T-cell (primary cell): ENCODE measurements around the gene ANO1. TPM values are rescaled to one million over a fixed set of nuclear protein-coding genes. Genes with fewer than 3 reads are reported as not detected.

ENCODE experiments used
- ATAC-seq, 4 experiments: fragments of 200-7000 bp in 3 of 4; fragments of 150-1000 bp in 1 of 4; cut with Tn5 transposase; replicated peaks in 1 of 4; 1 replicate in 3 of 4; 2 replicates in 1 of 4; pipeline ENCODE4 v1.10.0; 2021; ENCODE audit warnings: moderate library complexity in 3 of 4, mild to moderate bottlenecking in 2 of 4, moderate number of reproducible peaks in 1 of 4
- CTCF ChIA-PET, 2 donors: fragments of 300-600 bp; sonication (Branson Sonifier 250); formaldehyde crosslinking; loops; one replicate each; lab custom pipeline; 2022; ENCODE audit warnings: antibody characterized with exemption in 2 of 2; lab: Charles Lee
- POLR2A ChIA-PET, 2 donors: fragments of 300-600 bp; sonication (Branson Sonifier 250); formaldehyde crosslinking; loops; one replicate each; lab custom pipeline; 2022; ENCODE audit warnings: antibody characterized with exemption in 2 of 2; lab: Charles Lee
- DNase-seq, 35 experiments: peaks; one replicate each; pipeline versions ENCODE4 v3.0.0 to v3.0.0-alpha.2; 2013 to 2023
- H3K27ac ChIP-seq: one replicate; pipeline ENCODE4 v1.5.1; 2013; ENCODE audit warnings: low read length
- H3K27me3 ChIP-seq, 2 experiments: replicated peaks in 1 of 2; 1 replicate in 1 of 2; 2 replicates in 1 of 2; pipeline versions ENCODE4 v1.6.1 to v1.7.0; 2013; ENCODE audit warnings: low read length in 1 of 2, mixed read lengths in 1 of 2; ENCODE audit not compliant: control insufficient read depth in 2 of 2, insufficient read depth in 2 of 2; ENCODE audit errors: extremely low read depth in 1 of 2
- H3K36me3 ChIP-seq, 2 donors: 1 replicate in 1 of 2; 2 replicates in 1 of 2; pipeline versions ENCODE4 v1.6.1 to v1.7.0; 2013; ENCODE audit warnings: low read length in 1 of 2; ENCODE audit not compliant: control insufficient read depth in 2 of 2, insufficient read depth in 1 of 2; ENCODE audit errors: extremely low read depth in 1 of 2
- H3K4me1 ChIP-seq, 2 experiments: 1 replicate in 1 of 2; 2 replicates in 1 of 2; pipeline versions ENCODE4 v1.6.1 to v1.7.0; 2013; ENCODE audit warnings: low read length in 2 of 2, mixed read lengths in 1 of 2; ENCODE audit not compliant: insufficient read depth in 2 of 2, control insufficient read depth in 1 of 2; ENCODE audit errors: extremely low read depth in 1 of 2
- H3K4me3 ChIP-seq, 2 donors: 1 replicate in 1 of 2; 2 replicates in 1 of 2; pipeline versions ENCODE4 v1.5.1 to v1.7.0; 2013; ENCODE audit warnings: mild to moderate bottlenecking in 2 of 2, low read length in 1 of 2, moderate library complexity in 1 of 2; ENCODE audit not compliant: control insufficient read depth in 1 of 2; ENCODE audit errors: extremely low read depth in 1 of 2
- H3K9me3 ChIP-seq: 2 replicates; pipeline ENCODE4 v1.7.0; 2013
- H3K27ac Mint-ChIP-seq, 2 donors: one replicate each; pipeline ENCODE4 v1.8.0; 2020 to 2021; ENCODE audit warnings: mild to moderate bottlenecking in 2 of 2, mixed read lengths in 2 of 2
- H3K27me3 Mint-ChIP-seq, 2 donors: one replicate each; pipeline ENCODE4 v1.8.0; 2021 to 2022; ENCODE audit warnings: mixed read lengths in 2 of 2
- H3K36me3 Mint-ChIP-seq: one replicate; pipeline ENCODE4 v1.8.0; 2021; ENCODE audit warnings: mixed read lengths
- H3K4me1 Mint-ChIP-seq, 3 donors: one replicate each; pipeline ENCODE4 v1.8.0; 2020 to 2022; ENCODE audit warnings: mixed read lengths in 3 of 3, mild to moderate bottlenecking in 1 of 3
- H3K4me3 Mint-ChIP-seq, 3 donors: one replicate each; pipeline ENCODE4 v1.8.0; 2020 to 2022; ENCODE audit warnings: mild to moderate bottlenecking in 3 of 3, mixed read lengths in 3 of 3, moderate library complexity in 3 of 3
- H3K9me3 Mint-ChIP-seq, 3 donors: one replicate each; pipeline ENCODE4 v1.8.0; 2020 to 2022; ENCODE audit warnings: mixed read lengths in 3 of 3
- WGBS: methylation state at CpG from one replicate; pipeline ENCODE4 v1.1.5; 2013; ENCODE audit warnings: missing lambda C conversion rate; ENCODE audit not compliant: insufficient coverage; 5-methylcytosine and 5-hydroxymethylcytosine counted together
- total RNA-seq, 35 experiments: library from RNA in 6 of 35; stranded (reverse) in 6 of 35; fragments of 120-200 nt in 1 of 35; gene quantifications; one replicate each; pipeline versions ENCODE4 v1.2.1 to v1.2.4 and lab custom pipeline; 2013 to 2026

ANO1 gene
- total RNA-seq, 5 donors from 2014 or later (not counting 1 experiment from before 2014, with no cell fraction given): 0.19 to 0.38 (median 0.33) TPM; not detected in 2

- H3K27ac ChIP-seq: no peak overlapping the region
- no peaks in the 10 kb centered on the region for H3K4me1 ChIP-seq
- CTCF ChIA-PET: interaction anchor here in 1 of 2 donors (0.7 kb wide), 1 partner anchor 74 kb away, joined by 3 read pairs; no protein-coding TSS in a partner anchor
- peaks cover 0 to 3% (median 0%) of the 10 kb centered on the region in 3 donors for H3K4me1 Mint-ChIP-seq
- no peak overlapping the region for H3K27ac Mint-ChIP-seq
- ATAC-seq (no peak), DNase-seq (no peak)
- 83% methylated on average over 5 of the region's 8 CpGs for WGBS
- no peaks in the 10 kb centered on the region for H3K9me3 ChIP-seq
- H3K36me3 ChIP-seq: no peaks in the 10 kb centered on the region
- no peaks in the 10 kb centered on the region for H3K36me3 Mint-ChIP-seq
- H3K9me3 Mint-ChIP-seq: no peaks in the 10 kb centered on the region
- POLR2A ChIA-PET: no interaction called here
- H3K27me3 ChIP-seq: peaks cover 8 to 72% of the 10 kb centered on the region in 2 experiments
- H3K4me3 Mint-ChIP-seq: no peak overlapping the region
- no peak overlapping the region for H3K4me3 ChIP-seq
- H3K27me3 Mint-ChIP-seq: peaks cover 53 to 81% of the 10 kb centered on the region in 2 donors
Observed at GRCh38 chr11:70074746-70075145, 3.4 kb upstream of the ANO1 start.

- Mint-ChIP-seq H3K27me3 (peaks cover 44 to 75% of the 10 kb centered on the region in 2 donors), H3K4me1 (peaks cover 0 to 3% (median 0%) of the 10 kb centered on the region in 3 donors), H3K36me3 (no peaks in the 10 kb centered on the region), H3K4me3 (no peak overlapping the region), H3K27ac (no peak overlapping the region), H3K9me3 (no peaks in the 10 kb centered on the region)
- peaks cover 10 to 66% of the 10 kb centered on the region in 2 experiments for H3K27me3 ChIP-seq
- H3K27ac ChIP-seq: no peak overlapping the region
- ChIA-PET CTCF (no interaction called here), POLR2A (no interaction called here)
- H3K4me1 ChIP-seq: no peaks in the 10 kb centered on the region
- H3K9me3 ChIP-seq: no peaks in the 10 kb centered on the region
- no peaks in the 10 kb centered on the region for H3K36me3 ChIP-seq
- ATAC-seq (no peak), DNase-seq (no peak)
- 86% methylated on average over 6 of the region's 8 CpGs for whole genome bisulfite sequencing
- H3K4me3 ChIP-seq: no peak overlapping the region
Observed at GRCh38 chr11:70075836-70076235, 2.3 kb upstream of the ANO1 start.

GRCh38 chr11:70076461-70076931 is 1.6 kb upstream of the ANO1 start:
- 57% methylated on average over 5 of the region's 6 CpGs for WGBS
- DNase-seq: no peak
- Histone ChIP-seq H3K9me3 (no peaks in the 10 kb centered on the region), H3K4me1 (no peaks in the 10 kb centered on the region), H3K27ac (no peak overlapping the region), H3K36me3 (no peaks in the 10 kb centered on the region), H3K4me3 (no peak overlapping the region), H3K27me3 (peaks cover 10 to 65% of the 10 kb centered on the region in 2 experiments)
- ChIA-PET CTCF (no interaction called here), POLR2A (no interaction called here)
- H3K27ac Mint-ChIP-seq: no peak overlapping the region
- H3K27me3 Mint-ChIP-seq: peaks cover 44 to 73% of the 10 kb centered on the region in 2 donors
- no peak for ATAC-seq
- H3K36me3 Mint-ChIP-seq: no peaks in the 10 kb centered on the region
- H3K4me1 Mint-ChIP-seq: peaks cover 0 to 3% (median 0%) of the 10 kb centered on the region in 3 donors
- H3K9me3 Mint-ChIP-seq: no peaks in the 10 kb centered on the region
- no peak overlapping the region for H3K4me3 Mint-ChIP-seq

GRCh38 chr11:70077411-70078094 is 564 bp upstream of the ANO1 start:
- ChIA-PET POLR2A (no interaction called here), CTCF (no interaction called here)
- 11% methylated on average over 14 of the region's 26 CpGs for WGBS
- H3K4me1 Mint-ChIP-seq: peaks cover 0 to 3% (median 0%) of the 10 kb centered on the region in 3 donors
- peaks cover 10 to 58% of the 10 kb centered on the region in 2 experiments for H3K27me3 ChIP-seq
- no peaks in the 10 kb centered on the region for H3K9me3 Mint-ChIP-seq
- no peaks in the 10 kb centered on the region for H3K36me3 ChIP-seq
- H3K36me3 Mint-ChIP-seq: no peaks in the 10 kb centered on the region
- H3K9me3 ChIP-seq: no peaks in the 10 kb centered on the region
- no peaks in the 10 kb centered on the region for H3K4me1 ChIP-seq
- no peak overlapping the region for H3K4me3 ChIP-seq
- no peak for DNase-seq
- no peak overlapping the region for H3K4me3 Mint-ChIP-seq
- no peak overlapping the region for H3K27ac Mint-ChIP-seq
- H3K27ac ChIP-seq: no peak overlapping the region
- no peak for ATAC-seq
- peaks cover 34 to 64% of the 10 kb centered on the region in 2 donors for H3K27me3 Mint-ChIP-seq

- Histone ChIP-seq H3K36me3 (no peaks in the 10 kb centered on the region), H3K27me3 (peaks cover 8 to 44% of the 10 kb centered on the region in 2 experiments), H3K4me1 (no peaks in the 10 kb centered on the region), H3K4me3 (no peak overlapping the region), H3K27ac (no peak overlapping the region), H3K9me3 (no peaks in the 10 kb centered on the region)
- Mint-ChIP-seq H3K4me3 (no peak overlapping the region), H3K36me3 (no peaks in the 10 kb centered on the region), H3K27me3 (peaks cover 32 to 56% of the 10 kb centered on the region in 2 donors), H3K9me3 (no peaks in the 10 kb centered on the region), H3K27ac (no peak overlapping the region), H3K4me1 (peaks cover 0 to 2% (median 0%) of the 10 kb centered on the region in 3 donors)
- CTCF ChIA-PET: no interaction called here
- POLR2A ChIA-PET: no interaction called here
- ATAC-seq: no peak
- WGBS: 13% methylated on average over 44 of the region's 50 CpGs
- no peak for DNase-seq
Observed at GRCh38 chr11:70078781-70079616, 882 bp downstream of the ANO1 start.

- H3K4me1 Mint-ChIP-seq: peaks cover 0 to 2% (median 0%) of the 10 kb centered on the region in 3 donors
- ChIA-PET CTCF (no interaction called here), POLR2A (no interaction called here)
- H3K4me3 ChIP-seq: no peak overlapping the region
- DNase-seq (no peak), ATAC-seq (no peak)
- H3K36me3 Mint-ChIP-seq: no peaks in the 10 kb centered on the region
- H3K4me3 Mint-ChIP-seq: no peak overlapping the region
- no peak overlapping the region for H3K27ac Mint-ChIP-seq
- peaks cover 8 to 43% of the 10 kb centered on the region in 2 experiments for H3K27me3 ChIP-seq
- H3K9me3 Mint-ChIP-seq: no peaks in the 10 kb centered on the region
- H3K36me3 ChIP-seq: no peaks in the 10 kb centered on the region
- no peaks in the 10 kb centered on the region for H3K9me3 ChIP-seq
- H3K27ac ChIP-seq: no peak overlapping the region
- WGBS: 70% methylated on average over 4 of the region's 5 CpGs
- peaks cover 27 to 51% of the 10 kb centered on the region in 2 donors for H3K27me3 Mint-ChIP-seq
- H3K4me1 ChIP-seq: no peaks in the 10 kb centered on the region
Observed at GRCh38 chr11:70079691-70080090, 1.6 kb downstream of the ANO1 start.
